ENCODE measurements around the gene OTUB2. TPM values are rescaled to one million over a fixed set of nuclear protein-coding genes. Genes with fewer than 3 reads are reported as not detected.

OTUB2 gene
- total and polyA plus RNA-seq, 2 experiments from 2014 or later: 2.7 to 2.8 TPM

GRCh38 chr14:94024549-94024948 is 1.6 kb upstream of the OTUB2 start:
- Histone ChIP-seq H3K27ac (no peak overlapping the region), H3K4me3 (no peak overlapping the region), H3K36me3 (replicated peaks; ENCODE audit: insufficient read depth, low read depth) (no peaks in the 10 kb centered on the region), H3K9me3 (ENCODE audit: low read depth) (no peaks in the 10 kb centered on the region), H3K27me3 (no peaks in the 10 kb centered on the region), H3K9me2 (replicated peaks; ENCODE audit: insufficient read depth) (no peaks in the 10 kb centered on the region), H3K4me1 (ENCODE audit: insufficient read depth) (peaks cover 7% of the 10 kb centered on the region), H4K20me1 (ENCODE audit: insufficient read depth, poor library complexity, severe bottlenecking) (no peaks in the 10 kb centered on the region), H3K4me2 (no peak overlapping the region), H2AFZ (no peak overlapping the region), H3K79me2 (no peaks in the 10 kb centered on the region)
- no peak for DNase-seq (ENCODE audit: low spot score)
- 96% methylated on average over 2 of the region's 2 CpGs for WGBS (ENCODE audit: low lambda C conversion rate, missing lambda C conversion rate)
- TF ChIP-seq EZH2 (IDR thresholded peaks at IDR 0.05; ENCODE audit: borderline replicate concordance): no peak
- TF ChIP-seq CTCF (IDR thresholded peaks at IDR 0.05; ENCODE audit: poor library complexity): no peak
- no peak for TF ChIP-seq EZH2phosphoT487 (IDR thresholded peaks at IDR 0.05; ENCODE audit: low read depth, severe bottlenecking, unreplicated experiment)

- Histone ChIP-seq H3K4me1 (ENCODE audit: insufficient read depth) (peaks cover 7% of the 10 kb centered on the region), H3K4me3 (no peak overlapping the region), H3K27me3 (no peaks in the 10 kb centered on the region), H3K36me3 (replicated peaks; ENCODE audit: insufficient read depth, low read depth) (no peaks in the 10 kb centered on the region), H3K9me2 (replicated peaks; ENCODE audit: insufficient read depth) (no peaks in the 10 kb centered on the region), H3K27ac (no peak overlapping the region), H3K4me2 (peak overlapping the region; percentile 74), H2AFZ (peak overlapping the region; percentile 65), H3K79me2 (no peaks in the 10 kb centered on the region), H4K20me1 (ENCODE audit: insufficient read depth, poor library complexity, severe bottlenecking) (no peaks in the 10 kb centered on the region), H3K9me3 (ENCODE audit: low read depth) (no peaks in the 10 kb centered on the region)
- WGBS (ENCODE audit: low lambda C conversion rate, missing lambda C conversion rate): 57% methylated on average over 6 of the region's 6 CpGs
- DNase-seq (ENCODE audit: low spot score): no peak
- TF ChIP-seq EZH2phosphoT487 (IDR thresholded peaks at IDR 0.05; ENCODE audit: low read depth, severe bottlenecking, unreplicated experiment): no peak
- TF ChIP-seq EZH2 (IDR thresholded peaks at IDR 0.05; ENCODE audit: borderline replicate concordance): no peak
- TF ChIP-seq CTCF (IDR thresholded peaks at IDR 0.05; ENCODE audit: poor library complexity): no peak
Observed at GRCh38 chr14:94025720-94026119, 420 bp upstream of the OTUB2 start.

- Histone ChIP-seq H3K9me2 (replicated peaks; ENCODE audit: insufficient read depth) (no peaks in the 10 kb centered on the region), H3K27ac (no peak overlapping the region), H3K27me3 (no peaks in the 10 kb centered on the region), H3K9me3 (ENCODE audit: low read depth) (no peaks in the 10 kb centered on the region), H3K4me1 (ENCODE audit: insufficient read depth) (peaks cover 7% of the 10 kb centered on the region), H2AFZ (peak overlapping the region; percentile 68), H3K4me3 (peak overlapping the region; percentile 66), H3K4me2 (peak overlapping the region; percentile 75), H3K36me3 (replicated peaks; ENCODE audit: insufficient read depth, low read depth) (no peaks in the 10 kb centered on the region), H3K79me2 (no peaks in the 10 kb centered on the region), H4K20me1 (ENCODE audit: insufficient read depth, poor library complexity, severe bottlenecking) (no peaks in the 10 kb centered on the region)
- 68% methylated on average over 12 of the region's 17 CpGs for WGBS (ENCODE audit: low lambda C conversion rate, missing lambda C conversion rate)
- TF ChIP-seq EZH2 (IDR thresholded peaks at IDR 0.05; ENCODE audit: borderline replicate concordance) (no peak), EZH2phosphoT487 (IDR thresholded peaks at IDR 0.05; ENCODE audit: low read depth, severe bottlenecking, unreplicated experiment) (no peak), CTCF (IDR thresholded peaks at IDR 0.05; ENCODE audit: poor library complexity) (no peak)
- DNase-seq (ENCODE audit: low spot score): no peak
Observed at GRCh38 chr14:94026889-94027469, 839 bp downstream of the OTUB2 start.
